GM18909 (cell line): ENCODE measurements around the gene PISD.

Experiments
- ATAC-seq: cut with Tn5 transposase; IDR thresholded peaks from one replicate; pipeline ENCODE4 v1.9.1; 2021; ENCODE audit warnings: mild to moderate bottlenecking; ENCODE audit not compliant: unreplicated experiment, poor library complexity

Gene PISD

DNA sequence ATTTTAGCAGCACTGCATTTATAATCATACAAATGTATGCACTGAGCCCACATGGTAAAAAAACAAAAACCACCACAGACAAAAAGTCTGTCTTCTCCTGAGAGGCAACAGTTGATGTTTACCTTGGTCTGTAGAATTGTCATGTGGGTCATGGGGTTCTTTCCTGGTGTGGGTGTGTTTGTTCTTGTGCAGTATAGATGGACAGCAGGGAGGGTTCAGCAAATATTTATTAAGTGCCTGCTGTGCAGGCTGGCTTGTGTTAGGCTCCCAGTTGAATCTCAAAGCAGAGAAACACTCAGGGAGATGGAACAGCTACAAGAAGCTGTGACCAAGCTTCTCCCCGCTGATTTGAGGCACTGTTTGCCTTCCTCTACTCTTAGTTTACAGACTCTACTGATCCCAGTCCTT lies 82.2 kb downstream of the PISD start:
- ATAC-seq = no peak

DNA sequence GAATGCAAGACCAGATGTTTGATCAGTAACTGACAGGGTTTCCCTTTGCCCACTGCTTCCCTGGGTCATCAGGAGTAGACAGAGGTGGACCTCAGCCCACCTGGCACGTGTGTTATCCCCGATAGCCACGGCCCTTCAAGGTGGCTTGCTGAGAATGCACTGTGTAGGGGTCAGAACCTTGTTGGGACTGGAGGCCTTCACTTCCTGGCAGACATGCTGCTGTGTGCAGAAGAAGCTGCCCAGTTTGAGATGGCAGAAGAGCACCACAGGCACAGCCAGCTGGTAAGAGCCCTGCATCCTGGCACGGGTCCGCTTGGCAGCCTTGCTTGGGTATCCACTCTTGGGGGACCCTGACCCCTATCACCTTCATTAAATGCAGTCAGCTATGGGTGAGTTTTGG lies 83.8 kb downstream of the PISD start:
- no peak for ATAC-seq

DNA sequence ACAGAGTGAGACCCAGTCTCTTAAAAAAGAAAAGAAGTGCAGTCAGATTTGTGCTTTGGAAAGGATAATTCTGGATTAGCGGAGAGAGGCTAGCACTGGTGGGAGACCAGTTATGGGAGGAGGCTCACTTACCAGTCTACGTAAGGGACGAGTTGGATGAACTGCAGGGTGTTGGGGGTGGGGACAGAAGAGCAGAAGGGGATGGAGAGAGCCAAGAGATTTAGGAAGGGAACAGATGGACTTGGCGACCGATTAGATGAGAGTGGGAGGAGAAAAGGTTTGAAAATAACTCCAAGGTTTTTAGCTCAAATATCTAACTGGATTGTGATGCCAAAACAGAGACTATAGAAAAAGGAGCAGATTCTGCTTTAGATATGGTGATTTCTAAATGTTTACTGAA lies 84.3 kb downstream of the PISD start:
- no peak for ATAC-seq

DNA sequence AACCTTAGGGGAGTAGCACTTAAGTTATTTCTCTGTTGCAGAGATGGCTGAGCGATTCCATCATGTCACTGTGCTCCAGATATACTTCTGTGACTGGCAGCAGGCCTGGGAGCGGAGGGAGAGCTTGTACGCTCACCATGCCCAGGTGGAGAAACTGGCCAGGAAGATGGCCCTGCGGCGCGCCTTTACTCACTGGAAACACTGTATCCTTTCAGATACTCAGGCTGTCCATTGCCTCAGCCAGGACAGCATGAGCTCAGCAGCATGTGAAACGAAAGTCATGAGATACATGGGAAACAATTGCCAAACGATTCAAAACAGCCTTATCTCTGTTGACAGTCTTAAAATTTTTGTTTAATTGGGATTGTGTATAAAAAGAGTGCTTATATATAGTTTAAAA lies 86.8 kb downstream of the PISD start:
- ATAC-seq = no peak

DNA sequence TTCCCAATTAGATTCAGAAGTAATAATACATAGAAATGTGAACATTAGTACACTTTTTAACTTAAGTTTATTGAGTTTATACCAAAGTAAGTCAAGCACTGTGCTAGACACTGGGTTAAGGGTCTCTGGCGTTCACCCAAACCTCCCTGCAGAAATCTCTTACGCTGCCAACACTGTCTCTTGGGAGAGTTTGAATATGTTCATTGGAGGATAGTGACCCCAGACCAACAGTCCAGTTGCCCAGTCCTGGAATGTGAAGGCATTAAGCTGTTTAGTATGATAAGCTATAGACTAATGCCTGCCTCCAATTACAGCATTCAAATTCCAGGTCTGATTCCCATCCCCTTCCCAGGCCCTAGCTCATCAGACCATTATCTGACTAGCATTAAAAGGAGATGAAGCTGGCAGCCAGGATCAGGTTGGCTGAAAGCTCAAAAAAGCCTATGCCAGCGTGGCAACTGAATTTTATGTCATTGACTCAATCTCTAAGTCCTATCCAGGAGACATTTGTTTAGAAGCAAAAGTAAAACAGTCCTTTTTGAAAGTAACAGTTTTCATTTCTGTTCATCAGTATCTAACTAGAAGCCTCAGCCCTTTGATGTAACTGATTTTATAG lies 87.9 kb downstream of the PISD start:
- ATAC-seq = no peak

DNA sequence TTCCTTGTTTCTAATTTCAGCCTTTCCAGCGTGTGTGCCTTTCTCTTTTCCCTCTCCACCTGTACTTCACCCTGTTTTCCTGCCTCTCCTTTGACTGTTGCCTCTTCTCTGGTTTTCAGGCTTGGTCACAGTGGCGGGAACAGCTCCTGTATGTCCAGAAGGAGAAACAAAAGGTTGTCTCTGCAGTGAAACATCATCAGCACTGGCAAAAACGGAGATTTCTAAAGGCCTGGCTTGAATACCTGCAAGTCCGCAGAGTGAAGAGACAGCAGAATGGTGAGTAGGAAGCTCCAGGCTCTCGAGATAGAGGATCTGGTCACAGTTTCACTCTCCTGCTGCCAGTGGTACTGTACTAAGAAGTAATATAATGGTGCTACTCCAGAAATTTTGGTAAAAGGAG lies 89.1 kb downstream of the PISD start:
- no peak for ATAC-seq

DNA sequence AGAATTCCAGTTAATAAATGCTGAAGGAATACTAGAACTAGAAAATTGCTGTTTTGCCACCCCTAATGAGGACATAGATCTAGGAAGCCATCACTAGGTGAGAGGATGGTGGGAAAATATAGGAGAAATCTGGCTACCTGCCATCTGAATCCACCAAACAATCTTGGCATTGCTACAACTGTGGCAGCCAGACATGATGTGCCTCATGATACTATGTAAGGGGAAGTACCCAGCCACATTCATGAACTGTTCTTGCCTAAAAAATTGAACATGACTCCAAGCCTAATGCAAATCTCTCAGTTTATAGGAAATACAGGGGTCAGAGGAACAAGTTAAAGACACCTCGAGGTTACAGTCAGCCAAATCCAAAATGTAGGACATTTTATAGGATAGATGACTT lies 92.9 kb downstream of the PISD start:
- no peak for ATAC-seq
